Uterus (tissue), 4 donors: Measurements from ENCODE around the gene ADAMTS19. TPM values are rescaled to one million over a fixed set of nuclear protein-coding genes. Genes with fewer than 3 reads are reported as not detected.

Source experiments
- DNase-seq, 2 donors: peaks; one replicate each; pipeline ENCODE4 v3.0.0-alpha.2; 2019 to 2020
- H3K27ac ChIP-seq, 2 donors: fragments of 200-600 bp; sonication (generic); 1 replicate in 1 of 2; 2 replicates in 1 of 2; pipeline ENCODE4 v1.5.1; 2016 to 2018
- H3K27me3 ChIP-seq, 2 donors: fragments of 200-600 bp; sonication (generic); one replicate each; pipeline ENCODE4 v1.5.1; 2018 to 2019; ENCODE audit warnings: control low read depth in 1 of 2
- H3K36me3 ChIP-seq, 2 donors: fragments of 200-600 bp; sonication (generic); one replicate each; pipeline ENCODE4 v1.5.1; 2019; ENCODE audit warnings: control low read depth in 1 of 2
- H3K4me1 ChIP-seq, 2 donors: fragments of 200-600 bp; sonication (generic); one replicate each; pipeline ENCODE4 v1.5.1; 2018 to 2019; ENCODE audit warnings: control low read depth in 1 of 2
- H3K4me3 ChIP-seq, 2 donors: fragments of 200-600 bp; sonication (generic); 1 replicate in 1 of 2; 2 replicates in 1 of 2; pipeline ENCODE4 v1.5.1; 2018 to 2019; ENCODE audit warnings: mild to moderate bottlenecking in 1 of 2
- H3K9me3 ChIP-seq, 2 donors: fragments of 200-600 bp; sonication (generic); one replicate each; pipeline ENCODE4 v1.5.1; 2019; ENCODE audit warnings: control low read depth in 1 of 2
- POLR2A ChIP-seq, 2 donors: fragments of 450-650 bp; IDR thresholded peaks; one replicate each; pipeline ENCODE4 v1.6.1; 2016; ENCODE audit warnings: antibody characterized with exemption in 2 of 2, mild to moderate bottlenecking in 1 of 2, moderate library complexity in 1 of 2
- intact Hi-C: fragments of 100-400 bp; cut with DNase I; formaldehyde crosslinking; loops from one replicate; pipeline ENCODE4 v1.15.1; 2023; ENCODE audit warnings: low total_unique reads
- total RNA-seq, 4 donors: library from RNA; depleted of rRNA in 3 of 4; stranded (reverse); fragments of >200 nt in 3 of 4; gene quantifications; one replicate each; pipeline versions ENCODE4 v1.1.0 to v1.2.4, GENCODE V29; 2014 to 2023
- TF ChIP-seq, protein P1 (sequence below), 4 experiments: fragments of 200-600 bp in 2 of 4; fragments of 450-650 bp in 2 of 4; sonication (generic) in 2 of 4; IDR thresholded peaks; one replicate each; pipeline ENCODE4 v1.5.1; 2016 to 2019; ENCODE audit warnings: antibody characterized with exemption in 4 of 4, mild to moderate bottlenecking in 2 of 4, moderate library complexity in 1 of 4
- donor health status: DM: yes; HTN: yes; CAD: no.

ADAMTS19 gene
- total RNA-seq, 4 donors from 2014 or later = 1.2 to 132 (median 36.1) TPM

- DNase-seq = no peak
- Histone ChIP-seq H3K27me3 (no peaks in the 10 kb centered on the region), H3K4me3 (no peak overlapping the region), H3K27ac (no peak overlapping the region), H3K36me3 (no peaks in the 10 kb centered on the region), H3K4me1 (peaks cover 0 to 4% of the 10 kb centered on the region in 2 donors), H3K9me3 (no peaks in the 10 kb centered on the region)
- intact Hi-C loops = no loop called here
- TF ChIP-seq, protein P1, sequence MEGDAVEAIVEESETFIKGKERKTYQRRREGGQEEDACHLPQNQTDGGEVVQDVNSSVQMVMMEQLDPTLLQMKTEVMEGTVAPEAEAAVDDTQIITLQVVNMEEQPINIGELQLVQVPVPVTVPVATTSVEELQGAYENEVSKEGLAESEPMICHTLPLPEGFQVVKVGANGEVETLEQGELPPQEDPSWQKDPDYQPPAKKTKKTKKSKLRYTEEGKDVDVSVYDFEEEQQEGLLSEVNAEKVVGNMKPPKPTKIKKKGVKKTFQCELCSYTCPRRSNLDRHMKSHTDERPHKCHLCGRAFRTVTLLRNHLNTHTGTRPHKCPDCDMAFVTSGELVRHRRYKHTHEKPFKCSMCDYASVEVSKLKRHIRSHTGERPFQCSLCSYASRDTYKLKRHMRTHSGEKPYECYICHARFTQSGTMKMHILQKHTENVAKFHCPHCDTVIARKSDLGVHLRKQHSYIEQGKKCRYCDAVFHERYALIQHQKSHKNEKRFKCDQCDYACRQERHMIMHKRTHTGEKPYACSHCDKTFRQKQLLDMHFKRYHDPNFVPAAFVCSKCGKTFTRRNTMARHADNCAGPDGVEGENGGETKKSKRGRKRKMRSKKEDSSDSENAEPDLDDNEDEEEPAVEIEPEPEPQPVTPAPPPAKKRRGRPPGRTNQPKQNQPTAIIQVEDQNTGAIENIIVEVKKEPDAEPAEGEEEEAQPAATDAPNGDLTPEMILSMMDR (IDR thresholded peaks at IDR 0.05) = no peak
- TF ChIP-seq POLR2A (IDR thresholded peaks at IDR 0.05) = no peak
These were observed 81.7 kb downstream of the ADAMTS19 start for GRCh38 chr5:129541648-129542251.

- intact Hi-C loops = no loop called here
- Histone ChIP-seq H3K9me3 (no peaks in the 10 kb centered on the region), H3K4me3 (no peak overlapping the region), H3K36me3 (no peaks in the 10 kb centered on the region), H3K27me3 (no peaks in the 10 kb centered on the region), H3K27ac (no peak overlapping the region), H3K4me1 (no peaks in the 10 kb centered on the region)
- DNase-seq = no peak
- TF ChIP-seq POLR2A (IDR thresholded peaks at IDR 0.05) = no peak
These were observed 87.0 kb downstream of the ADAMTS19 start for GRCh38 chr5:129547137-129547536.

GRCh38 chr5:129554134-129554904 is 94.2 kb downstream of the ADAMTS19 start:
- Histone ChIP-seq H3K4me1 (no peaks in the 10 kb centered on the region), H3K9me3 (no peaks in the 10 kb centered on the region), H3K27me3 (no peaks in the 10 kb centered on the region), H3K4me3 (no peak overlapping the region), H3K36me3 (peaks cover 0 to 3% of the 10 kb centered on the region in 2 donors), H3K27ac (no peak overlapping the region)
- TF ChIP-seq, protein P1 (IDR thresholded peaks at IDR 0.05) = no peak
- no peak for TF ChIP-seq POLR2A (IDR thresholded peaks at IDR 0.05)
- intact Hi-C loops = no loop called here
- no peak for DNase-seq

DNA sequence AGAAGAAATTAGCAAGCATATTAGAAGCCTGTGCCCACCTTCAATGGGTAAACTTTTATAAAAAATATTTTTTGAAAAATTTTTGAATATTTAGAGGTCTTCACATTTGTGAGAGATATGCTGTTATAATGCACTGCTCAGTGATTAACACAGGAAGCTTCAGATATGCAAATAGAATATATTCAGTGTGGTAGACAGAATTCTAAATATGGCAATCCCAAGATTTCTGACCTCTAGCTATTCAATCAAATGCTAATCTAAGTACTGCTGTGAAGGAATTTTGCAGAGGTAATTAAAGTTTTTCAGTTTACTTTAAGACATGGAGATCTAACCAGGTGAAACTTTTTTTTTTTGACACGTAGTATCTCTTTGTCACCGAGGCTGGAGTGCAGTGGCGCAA is 103.5 kb downstream of the ADAMTS19 start:
- TF ChIP-seq, protein P1 (IDR thresholded peaks at IDR 0.05) = no peak
- no peak for TF ChIP-seq POLR2A (IDR thresholded peaks at IDR 0.05)
- peaks cover 0 to under 1% of the 10 kb centered on the region in 2 donors for H3K36me3 ChIP-seq
- DNase-seq = no peak

GRCh38 chr5:129569295-129569694 is 109.2 kb downstream of the ADAMTS19 start:
- Histone ChIP-seq H3K36me3 (peaks cover 0 to 3% of the 10 kb centered on the region in 2 donors), H3K4me3 (no peak overlapping the region), H3K9me3 (no peaks in the 10 kb centered on the region), H3K27ac (no peak overlapping the region), H3K27me3 (no peaks in the 10 kb centered on the region), H3K4me1 (no peaks in the 10 kb centered on the region)
- TF ChIP-seq, protein P1 (IDR thresholded peaks at IDR 0.05) = no peak
- no peak for TF ChIP-seq POLR2A (IDR thresholded peaks at IDR 0.05)
- DNase-seq = no peak
- intact Hi-C loops = no loop called here

More for the DNA sequence above, 103.5 kb downstream of the ADAMTS19 start:
- no peaks in the 10 kb centered on the region for H3K27me3 ChIP-seq
- H3K4me3 ChIP-seq = no peak overlapping the region
- peaks cover 0 to 4% of the 10 kb centered on the region in 2 donors for H3K9me3 ChIP-seq
- no peak overlapping the region for H3K27ac ChIP-seq
- intact Hi-C loops = no loop called here
- H3K4me1 ChIP-seq = no peaks in the 10 kb centered on the region
